ENCODE measurements around the gene KCNJ16.

The KCNJ16 gene

DNA sequence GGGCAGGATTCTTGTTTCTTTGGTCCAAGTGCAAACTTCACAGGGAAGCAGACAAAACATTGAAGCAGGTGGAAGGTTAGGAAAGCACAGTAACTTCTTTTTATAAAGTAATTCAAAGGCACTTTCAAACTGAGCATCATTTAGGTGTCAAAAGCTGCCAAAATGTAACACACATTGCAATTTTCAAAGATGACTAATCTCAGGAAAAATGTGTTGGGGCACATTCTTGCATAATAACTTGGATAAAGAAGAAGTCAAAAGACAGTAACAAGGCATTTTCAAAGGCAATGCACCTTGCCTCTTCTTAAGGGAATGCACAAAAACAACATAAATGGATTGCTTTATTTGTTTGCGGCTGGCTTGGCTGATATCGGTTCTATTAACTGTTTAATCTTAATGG, 97.9 kb downstream of the KCNJ16 start:
- DNase-seq: no peak
- Histone ChIP-seq H3K4me1 (ENCODE audit: control insufficient read depth, insufficient read depth, low read length, poor library complexity, severe bottlenecking) (peaks cover 4% of the 10 kb centered on the region), H3K27ac (ENCODE audit: insufficient read depth, low read length, poor library complexity, severe bottlenecking) (no peak overlapping the region), H3K36me3 (ENCODE audit: control insufficient read depth, insufficient read depth, low read length) (no peaks in the 10 kb centered on the region), H3K27me3 (replicated peaks; ENCODE audit: control insufficient read depth, insufficient read depth, low read length, poor library complexity, severe bottlenecking) (peaks cover 16% of the 10 kb centered on the region), H3K4me3 (ENCODE audit: insufficient read depth, low read depth, low read length, poor library complexity, severe bottlenecking) (no peak overlapping the region), H3K9me3 (ENCODE audit: control insufficient read depth, low read length) (no peaks in the 10 kb centered on the region)

DNA sequence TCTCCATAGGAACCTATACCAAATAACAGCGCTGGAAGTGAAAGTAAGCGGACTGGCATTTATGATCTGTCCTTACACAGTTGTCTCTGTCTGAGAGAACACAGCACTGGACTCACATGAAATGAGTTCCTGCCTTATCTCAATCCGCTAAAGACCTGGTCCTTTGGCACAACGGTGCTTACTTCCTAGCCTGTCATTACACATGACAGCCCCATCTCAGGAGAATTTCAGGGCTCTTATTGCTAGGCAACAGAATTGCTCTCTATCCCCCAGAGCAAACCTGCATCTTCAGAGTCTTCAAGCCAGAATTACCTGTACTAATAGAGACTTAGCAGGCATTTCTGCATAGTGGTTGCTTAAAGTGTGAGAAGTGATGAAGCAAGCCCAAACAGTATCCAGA, 98.7 kb downstream of the KCNJ16 start:
- Histone ChIP-seq H3K4me1 (ENCODE audit: control insufficient read depth, insufficient read depth, low read length, poor library complexity, severe bottlenecking) (peaks cover 4% of the 10 kb centered on the region), H3K36me3 (ENCODE audit: control insufficient read depth, insufficient read depth, low read length) (no peaks in the 10 kb centered on the region), H3K27ac (ENCODE audit: insufficient read depth, low read length, poor library complexity, severe bottlenecking) (no peak overlapping the region), H3K4me3 (ENCODE audit: insufficient read depth, low read depth, low read length, poor library complexity, severe bottlenecking) (no peak overlapping the region), H3K9me3 (ENCODE audit: control insufficient read depth, low read length) (no peaks in the 10 kb centered on the region), H3K27me3 (replicated peaks; ENCODE audit: control insufficient read depth, insufficient read depth, low read length, poor library complexity, severe bottlenecking) (peaks cover 13% of the 10 kb centered on the region)
- no peak for DNase-seq

DNA sequence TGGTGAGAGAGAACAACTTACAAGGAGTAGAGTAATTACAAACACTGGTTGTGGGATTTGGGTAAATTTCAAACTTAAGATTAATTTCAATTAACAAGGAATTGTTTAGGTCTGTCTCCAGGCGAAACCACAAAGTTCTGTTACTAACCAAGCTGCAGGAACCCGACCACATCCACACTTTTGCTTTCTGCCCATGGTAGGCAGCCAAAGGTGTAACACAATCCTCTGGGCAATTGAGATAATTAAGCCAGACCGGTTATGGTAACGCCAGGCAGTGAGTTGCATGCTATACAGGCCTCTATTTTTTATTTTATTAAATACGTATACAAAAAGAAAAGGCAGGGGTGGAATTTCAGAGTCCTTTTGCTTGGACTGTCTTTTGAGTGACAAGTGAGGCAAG, 106.4 kb downstream of the KCNJ16 start:
- Histone ChIP-seq H3K4me1 (ENCODE audit: control insufficient read depth, insufficient read depth, low read length, poor library complexity, severe bottlenecking) (no peaks in the 10 kb centered on the region), H3K36me3 (ENCODE audit: control insufficient read depth, insufficient read depth, low read length) (no peaks in the 10 kb centered on the region), H3K27me3 (replicated peaks; ENCODE audit: control insufficient read depth, insufficient read depth, low read length, poor library complexity, severe bottlenecking) (no peaks in the 10 kb centered on the region), H3K27ac (ENCODE audit: insufficient read depth, low read length, poor library complexity, severe bottlenecking) (no peak overlapping the region), H3K9me3 (ENCODE audit: control insufficient read depth, low read length) (no peaks in the 10 kb centered on the region), H3K4me3 (ENCODE audit: insufficient read depth, low read depth, low read length, poor library complexity, severe bottlenecking) (no peak overlapping the region)
- DNase-seq: no peak

DNA sequence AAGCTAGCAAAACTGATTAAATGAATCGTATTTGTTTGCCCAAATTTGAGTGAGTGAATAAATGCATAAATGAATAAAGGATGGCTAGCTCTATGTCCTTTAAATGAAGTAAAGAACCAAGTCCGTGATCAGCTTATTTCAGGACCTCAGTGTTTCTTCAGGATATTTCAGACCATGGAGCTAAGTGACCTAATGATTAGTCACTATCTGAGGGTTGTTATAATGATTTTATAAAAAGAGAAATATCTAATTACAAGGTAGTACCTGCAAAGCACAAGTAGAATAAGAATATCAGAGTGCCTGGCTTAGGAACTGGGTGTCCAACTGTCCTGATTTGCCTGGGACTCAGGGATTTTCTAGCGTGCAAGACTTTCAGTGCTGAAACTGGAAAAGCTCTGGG, 106.8 kb downstream of the KCNJ16 start:
- Histone ChIP-seq H3K36me3 (ENCODE audit: control insufficient read depth, insufficient read depth, low read length) (no peaks in the 10 kb centered on the region), H3K9me3 (ENCODE audit: control insufficient read depth, low read length) (no peaks in the 10 kb centered on the region), H3K4me1 (ENCODE audit: control insufficient read depth, insufficient read depth, low read length, poor library complexity, severe bottlenecking) (no peaks in the 10 kb centered on the region), H3K4me3 (ENCODE audit: insufficient read depth, low read depth, low read length, poor library complexity, severe bottlenecking) (no peak overlapping the region), H3K27me3 (replicated peaks; ENCODE audit: control insufficient read depth, insufficient read depth, low read length, poor library complexity, severe bottlenecking) (no peaks in the 10 kb centered on the region), H3K27ac (ENCODE audit: insufficient read depth, low read length, poor library complexity, severe bottlenecking) (no peak overlapping the region)
- DNase-seq: no peak

DNA sequence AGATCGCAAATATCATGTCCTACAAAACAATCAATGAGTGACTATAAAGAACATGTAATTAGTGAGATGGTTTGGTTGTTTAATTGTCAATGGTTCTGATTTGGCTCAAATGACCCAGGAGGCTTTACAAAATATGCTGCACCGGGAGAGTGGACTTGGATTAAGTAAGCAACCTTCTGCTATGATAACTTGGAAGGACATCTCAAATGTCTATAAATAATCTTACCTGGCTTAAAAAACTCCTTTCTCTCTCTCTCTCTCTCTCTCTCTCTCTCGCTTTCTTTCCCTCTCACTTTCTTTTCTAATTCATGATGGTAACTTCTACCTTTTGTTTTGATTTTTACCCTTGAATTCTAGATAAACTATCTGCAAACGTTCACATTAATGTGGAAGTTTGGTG, 108.5 kb downstream of the KCNJ16 start:
- no peaks in the 10 kb centered on the region for H3K36me3 ChIP-seq (ENCODE audit: control insufficient read depth, insufficient read depth, low read length)
- H3K4me1 ChIP-seq (ENCODE audit: control insufficient read depth, insufficient read depth, low read length, poor library complexity, severe bottlenecking): no peaks in the 10 kb centered on the region
- H3K9me3 ChIP-seq (ENCODE audit: control insufficient read depth, low read length): no peaks in the 10 kb centered on the region
- no peak overlapping the region for H3K4me3 ChIP-seq (ENCODE audit: insufficient read depth, low read depth, low read length, poor library complexity, severe bottlenecking)
- H3K27ac ChIP-seq (ENCODE audit: insufficient read depth, low read length, poor library complexity, severe bottlenecking): no peak overlapping the region
- no peak for DNase-seq
- H3K27me3 ChIP-seq (replicated peaks; ENCODE audit: control insufficient read depth, insufficient read depth, low read length, poor library complexity, severe bottlenecking): no peaks in the 10 kb centered on the region

DNA sequence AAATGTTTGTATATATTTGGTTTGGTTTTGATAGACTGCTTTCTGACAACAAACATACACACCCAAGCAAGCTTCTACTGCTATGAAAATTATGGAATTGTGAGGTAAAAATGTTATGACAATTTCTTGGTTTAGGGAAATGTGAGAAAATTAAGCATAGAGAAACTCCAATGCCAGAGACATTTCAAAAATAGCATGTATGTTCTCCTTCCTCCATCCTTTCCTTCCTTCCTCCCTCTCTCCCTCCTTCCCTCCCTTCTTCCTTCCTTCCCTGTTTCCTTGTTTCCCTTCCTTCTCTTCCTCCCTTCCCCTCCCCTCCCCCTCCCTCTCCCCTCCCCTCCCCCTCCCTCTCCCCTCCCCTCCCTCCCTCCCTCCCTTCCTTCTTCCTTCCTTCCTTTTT, 109.2 kb downstream of the KCNJ16 start:
- H3K9me3 ChIP-seq (ENCODE audit: control insufficient read depth, low read length): no peaks in the 10 kb centered on the region
- no peaks in the 10 kb centered on the region for H3K36me3 ChIP-seq (ENCODE audit: control insufficient read depth, insufficient read depth, low read length)
- no peaks in the 10 kb centered on the region for H3K4me1 ChIP-seq (ENCODE audit: control insufficient read depth, insufficient read depth, low read length, poor library complexity, severe bottlenecking)
- no peak overlapping the region for H3K4me3 ChIP-seq (ENCODE audit: insufficient read depth, low read depth, low read length, poor library complexity, severe bottlenecking)
- no peak overlapping the region for H3K27ac ChIP-seq (ENCODE audit: insufficient read depth, low read length, poor library complexity, severe bottlenecking)
- no peaks in the 10 kb centered on the region for H3K27me3 ChIP-seq (replicated peaks; ENCODE audit: control insufficient read depth, insufficient read depth, low read length, poor library complexity, severe bottlenecking)
- no peak for DNase-seq

DNA sequence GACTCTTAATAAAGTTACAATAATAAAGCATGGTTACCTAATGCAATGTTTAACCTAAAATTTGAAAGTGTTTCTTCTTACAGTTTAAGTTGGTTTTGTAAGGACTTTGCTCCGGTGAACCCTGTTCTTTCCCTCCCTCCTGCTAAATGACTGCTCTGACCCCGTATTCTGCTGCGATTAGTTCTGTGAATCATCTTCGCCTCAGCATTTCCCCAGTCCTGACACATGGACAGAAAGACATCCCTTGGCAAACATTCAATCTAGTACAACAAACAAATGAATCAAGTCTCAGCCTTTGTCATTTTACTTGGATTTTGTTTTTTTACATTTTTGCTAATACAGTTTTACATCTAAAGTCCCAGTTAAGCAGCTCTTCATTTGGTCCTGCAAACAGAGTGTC, 109.7 kb downstream of the KCNJ16 start:
- H3K36me3 ChIP-seq (ENCODE audit: control insufficient read depth, insufficient read depth, low read length): no peaks in the 10 kb centered on the region
- no peaks in the 10 kb centered on the region for H3K27me3 ChIP-seq (replicated peaks; ENCODE audit: control insufficient read depth, insufficient read depth, low read length, poor library complexity, severe bottlenecking)
- no peak overlapping the region for H3K4me3 ChIP-seq (ENCODE audit: insufficient read depth, low read depth, low read length, poor library complexity, severe bottlenecking)
- no peak overlapping the region for H3K27ac ChIP-seq (ENCODE audit: insufficient read depth, low read length, poor library complexity, severe bottlenecking)
- H3K4me1 ChIP-seq (ENCODE audit: control insufficient read depth, insufficient read depth, low read length, poor library complexity, severe bottlenecking): no peaks in the 10 kb centered on the region
- DNase-seq: no peak
- H3K9me3 ChIP-seq (ENCODE audit: control insufficient read depth, low read length): no peaks in the 10 kb centered on the region

Measured in effector memory CD4-positive, alpha-beta T cell (primary cell).